HG03575 (cell line): ENCODE results near the gene EFNB2.
A peak's percentile ranks its signal among the peaks of the same experiment; 100 is the strongest.

Experiments
- ATAC-seq: cut with Tn5 transposase; IDR thresholded peaks from one replicate; pipeline ENCODE4 v1.9.1; 2021; ENCODE audit not compliant: unreplicated experiment, insufficient number of reproducible peaks, low FRiP score; ENCODE audit errors: extremely low read depth

Gene EFNB2

GRCh38 chr13:106491463-106491862, 44.0 kb downstream of the EFNB2 start:
- ATAC-seq = no peak

DNA sequence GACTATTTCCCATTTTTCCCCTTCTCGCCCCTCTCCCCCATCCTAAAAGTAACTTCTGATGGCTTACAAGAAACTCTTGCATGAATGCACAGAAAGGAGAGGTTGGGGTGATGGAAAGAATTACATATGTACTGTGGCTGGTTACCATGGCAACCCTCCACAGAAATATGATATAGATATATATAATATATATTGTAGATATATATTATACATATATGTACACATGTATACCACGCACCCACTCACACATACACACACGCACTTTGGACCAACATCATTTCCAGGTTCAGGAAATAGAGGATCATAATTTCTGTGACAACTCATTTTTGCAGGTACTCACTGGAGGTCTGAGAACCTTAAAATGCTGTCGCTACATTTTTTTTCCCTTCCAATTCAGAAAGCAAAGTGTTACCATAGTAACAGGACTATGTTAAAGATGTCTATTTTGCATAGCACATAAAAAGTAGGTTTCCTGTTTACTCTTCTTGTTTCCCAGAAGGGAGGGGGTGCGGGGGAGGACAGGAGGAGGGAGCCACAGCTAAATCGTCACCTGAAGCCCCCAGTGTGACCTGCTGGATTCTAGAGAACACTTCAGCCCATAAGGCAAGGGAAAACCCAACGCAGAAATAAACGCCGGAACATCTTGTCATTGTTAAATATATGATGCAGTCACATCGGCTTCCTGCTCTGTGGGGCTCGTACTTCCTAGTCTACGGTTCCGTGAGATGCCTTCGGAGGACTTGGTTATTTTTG, 44.7 kb downstream of the EFNB2 start:
- no peak for ATAC-seq

DNA sequence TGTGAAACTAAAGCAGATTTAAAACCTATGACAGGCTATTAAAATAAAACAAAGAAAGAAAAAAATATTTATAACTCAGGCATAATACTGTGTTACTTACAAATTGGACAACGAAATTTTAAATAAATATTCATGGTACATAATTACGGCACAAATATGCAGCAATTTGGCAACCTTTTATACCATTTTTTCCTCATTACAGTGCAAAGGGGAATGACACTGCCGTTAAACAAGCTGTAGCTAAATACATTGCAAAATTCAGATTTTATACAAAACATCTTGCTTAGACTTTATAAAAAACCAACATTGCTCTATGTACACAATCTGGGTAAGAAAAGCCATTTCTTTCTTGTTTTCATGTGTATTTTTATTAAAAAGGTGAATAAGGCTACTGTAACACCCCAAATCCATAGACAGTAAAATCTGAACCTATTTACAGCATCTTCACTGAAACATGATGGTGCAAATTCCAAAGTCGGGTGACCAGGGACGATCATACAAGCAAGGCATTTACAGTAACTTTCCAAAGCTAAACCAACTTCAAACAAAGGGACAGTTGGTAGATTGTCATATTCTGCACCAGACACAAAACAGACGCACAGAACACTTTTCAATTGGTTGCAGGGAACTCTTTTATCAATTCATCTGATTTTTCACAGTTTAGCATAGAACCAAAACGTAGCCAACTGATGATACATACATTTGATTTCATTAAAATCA, 45.5 kb downstream of the EFNB2 start:
- ATAC-seq = no peak

DNA sequence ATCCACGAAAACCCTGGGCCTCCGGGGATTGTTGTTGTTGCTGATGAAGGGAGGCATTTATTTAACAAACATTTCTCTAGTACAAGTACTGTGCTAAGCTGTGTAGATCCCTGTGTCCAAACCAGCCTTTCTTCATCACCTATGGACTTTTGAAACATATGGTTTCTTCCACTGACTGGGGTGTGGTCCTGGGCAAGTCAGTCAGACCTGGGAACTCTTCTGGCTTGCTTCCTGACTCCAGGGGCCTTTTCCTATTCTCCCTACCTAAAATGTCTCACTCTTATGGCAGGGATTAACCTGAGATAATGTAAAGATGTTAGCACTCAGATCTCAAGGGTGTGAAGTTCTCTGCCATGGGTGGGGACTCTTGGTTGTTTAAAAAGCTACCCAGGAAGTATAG, 46.8 kb downstream of the EFNB2 start:
- ATAC-seq = no peak

DNA sequence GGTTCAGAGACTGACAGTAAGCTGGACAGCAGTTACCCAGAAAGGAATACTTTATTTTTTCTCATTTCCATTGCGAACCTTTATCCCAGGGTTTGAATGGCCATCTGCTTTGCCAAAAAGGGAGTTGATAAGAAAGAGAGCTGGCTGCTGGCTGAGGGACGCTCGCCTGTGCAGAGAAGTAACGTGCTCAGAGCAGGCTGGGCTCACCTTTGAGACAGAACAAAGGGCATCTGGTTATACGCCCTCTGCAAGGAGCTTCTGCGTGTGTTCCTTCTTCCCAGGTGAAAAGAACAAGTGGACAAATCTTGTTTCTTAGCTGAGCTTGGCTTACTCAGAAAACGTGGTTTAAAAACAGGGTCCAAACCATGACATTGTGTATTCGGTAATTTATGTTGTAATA, 47.4 kb downstream of the EFNB2 start:
- no peak for ATAC-seq

DNA sequence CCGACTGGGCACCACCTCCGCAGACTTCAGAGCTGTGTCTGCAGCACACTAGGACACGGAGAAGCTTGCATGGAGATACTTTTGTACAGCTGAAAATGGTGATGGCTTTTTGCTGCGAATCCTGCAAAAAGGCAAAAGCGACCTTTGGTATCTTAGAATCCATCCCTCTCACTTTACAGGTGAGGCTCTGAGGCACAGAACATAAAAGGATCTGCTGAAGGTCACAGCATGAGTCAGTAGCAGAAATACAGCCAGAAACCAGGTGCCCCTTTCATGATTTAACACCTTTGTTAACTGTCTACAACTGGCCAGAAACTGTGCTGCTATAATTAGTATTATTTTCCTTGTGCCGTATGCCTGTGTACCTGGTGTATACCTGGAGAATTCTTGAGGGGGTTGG, 48.3 kb downstream of the EFNB2 start:
- ATAC-seq = no peak

DNA sequence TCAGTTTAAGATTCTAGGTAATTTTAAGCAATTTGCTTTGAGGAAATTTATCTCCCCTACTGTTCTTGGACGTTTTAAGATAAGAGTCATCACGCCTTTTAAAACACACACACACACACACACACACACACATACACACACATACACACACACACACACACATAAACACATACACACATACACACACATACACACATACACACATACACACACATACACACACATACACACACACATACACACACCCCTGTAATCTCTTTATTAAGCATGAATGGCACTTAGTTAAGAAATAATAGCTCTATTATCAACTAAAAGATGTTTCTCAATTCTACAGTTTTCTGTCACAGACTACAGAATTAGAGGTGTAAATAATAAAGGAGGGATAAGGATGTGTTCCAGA, 49.2 kb downstream of the EFNB2 start:
- ATAC-seq = no peak

DNA sequence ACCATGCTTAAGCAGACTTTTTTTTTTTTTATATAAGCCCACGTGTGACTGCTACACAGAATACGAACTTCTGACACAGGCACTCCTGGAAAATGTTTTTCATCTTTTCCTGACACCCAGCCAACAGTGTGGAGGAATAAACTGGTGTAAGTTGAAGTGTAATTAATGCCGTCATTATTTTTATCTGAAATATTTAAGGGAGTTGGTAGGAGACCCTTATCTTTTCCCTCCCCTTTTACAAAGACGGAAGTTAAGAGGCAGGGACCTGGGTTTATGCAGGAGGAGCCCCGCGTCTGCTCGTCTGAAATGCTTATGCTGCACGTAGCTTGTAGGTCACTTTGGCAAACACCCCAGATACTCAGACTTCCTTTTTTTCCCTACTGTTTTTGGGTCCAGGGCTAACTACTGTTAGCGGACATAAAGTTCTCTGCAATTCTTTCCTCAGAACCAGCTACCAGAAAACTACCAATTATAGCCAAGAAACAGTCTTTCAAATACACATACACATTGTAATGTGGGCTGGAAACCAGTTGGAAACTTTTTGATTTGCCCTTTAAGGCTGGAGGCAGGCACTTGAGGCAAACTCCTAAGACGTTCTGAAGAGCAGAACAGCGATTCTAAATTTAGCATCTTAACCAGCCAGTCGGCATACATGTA, 50.8 kb downstream of the EFNB2 start:
- ATAC-seq = no peak

- ATAC-seq = no peak
These were observed 51.4 kb downstream of the EFNB2 start for GRCh38 chr13:106484084-106484483.

DNA sequence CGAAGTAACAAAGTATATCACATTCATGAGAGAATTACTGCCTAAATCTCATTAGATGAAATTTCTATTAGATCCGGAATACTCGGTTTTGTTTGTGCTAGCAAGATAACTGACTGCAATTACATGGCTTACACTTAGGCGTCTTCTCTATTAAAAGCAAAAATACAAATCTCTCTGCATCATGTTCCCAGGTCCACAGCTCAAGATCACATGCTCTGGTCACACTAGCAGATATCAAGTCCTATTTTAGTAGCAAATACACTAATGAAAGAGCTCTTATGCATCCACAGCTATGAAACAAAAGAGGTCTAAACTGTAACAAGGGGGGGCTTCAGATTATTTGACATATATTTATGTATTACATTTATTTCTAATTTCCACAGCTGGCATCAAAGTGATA, 53.5 kb downstream of the EFNB2 start:
- no peak for ATAC-seq

GRCh38 chr13:106480351-106480910, 55.0 kb downstream of the EFNB2 start:
- no peak for ATAC-seq

DNA sequence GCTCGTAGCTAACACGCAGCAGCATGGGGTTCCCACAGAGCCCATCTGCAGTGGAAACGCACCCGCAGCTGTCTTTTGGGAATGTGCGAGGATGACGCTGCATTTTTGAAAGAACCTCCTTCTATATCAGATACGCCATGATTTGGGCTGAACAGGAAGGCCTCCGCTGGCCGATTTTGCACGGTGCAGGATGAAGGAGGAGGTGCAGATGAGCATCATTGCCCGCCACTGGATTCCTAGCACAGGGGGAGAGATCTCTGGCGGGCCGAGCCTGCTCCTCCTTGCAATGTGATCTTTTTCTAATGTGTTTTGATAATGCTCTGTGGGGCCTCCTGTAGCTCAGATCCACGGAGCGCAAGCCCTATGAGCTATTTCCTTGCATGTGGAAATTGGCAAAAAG, 55.5 kb downstream of the EFNB2 start:
- ATAC-seq = no peak

DNA sequence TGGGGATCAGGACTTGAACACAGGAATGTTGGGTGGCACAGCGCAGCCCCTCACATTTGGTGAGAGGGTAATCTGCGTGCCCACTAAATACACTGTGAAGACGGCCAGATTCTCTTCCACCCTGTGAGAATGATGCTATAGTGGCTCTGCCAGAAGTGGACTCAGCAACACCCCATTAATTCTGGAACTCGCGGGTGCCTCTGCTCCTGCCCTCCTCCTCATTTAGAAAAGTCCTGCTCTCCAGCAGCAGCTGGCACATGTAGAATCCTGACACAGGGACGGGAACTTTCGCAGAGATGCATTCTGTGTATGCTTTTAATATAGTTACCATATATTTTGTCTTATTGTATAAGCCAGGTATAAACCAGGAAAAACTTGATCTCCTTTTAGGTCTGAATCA, 57.3 kb downstream of the EFNB2 start:
- no peak for ATAC-seq

GRCh38 chr13:106477303-106477702, 58.2 kb downstream of the EFNB2 start:
- no peak for ATAC-seq

DNA sequence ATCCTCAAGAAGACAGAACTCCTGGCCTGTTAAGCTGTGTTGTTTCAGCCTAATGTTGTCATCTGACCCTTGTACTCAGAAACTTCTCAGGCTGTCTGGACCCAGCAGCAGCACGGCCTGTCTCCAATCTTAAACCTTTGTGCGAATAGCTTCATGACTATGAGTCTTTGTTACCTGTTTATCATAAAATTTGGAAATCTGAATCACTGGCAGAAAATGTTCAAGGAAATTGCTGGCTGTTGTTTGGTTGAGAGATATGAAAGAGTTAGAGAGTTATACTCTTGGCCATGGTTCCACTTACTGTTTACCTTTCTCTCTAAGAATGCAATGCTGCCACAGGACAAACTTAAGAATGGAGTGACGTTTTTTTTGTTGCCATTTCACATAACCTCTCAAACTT, 59.6 kb downstream of the EFNB2 start:
- ATAC-seq = no peak

GRCh38 chr13:106474912-106475311, 60.5 kb downstream of the EFNB2 start:
- no peak for ATAC-seq

- ATAC-seq = no peak
These were observed 62.3 kb downstream of the EFNB2 start for GRCh38 chr13:106473154-106473553.

DNA sequence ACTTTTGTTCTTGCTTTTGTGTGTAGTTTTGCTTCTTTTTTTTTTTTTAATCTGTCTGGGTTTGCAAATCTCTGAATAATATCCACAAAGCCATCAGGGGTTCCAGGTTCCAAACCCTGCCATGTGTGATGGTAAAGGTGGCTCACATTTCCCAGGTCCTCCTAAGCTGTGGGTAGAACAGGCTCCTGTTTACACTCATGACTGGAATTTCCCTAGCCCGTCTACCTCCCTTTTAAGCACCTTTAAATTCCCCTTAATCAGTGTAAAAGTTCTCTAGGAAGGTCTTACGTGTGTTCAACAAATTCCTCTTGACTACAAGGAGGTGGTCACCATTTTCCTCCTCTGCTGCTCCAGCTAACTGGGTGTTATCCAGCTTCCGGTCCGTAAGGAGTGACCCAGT, 62.8 kb downstream of the EFNB2 start:
- no peak for ATAC-seq

- ATAC-seq = peak; percentile 67
These were observed 63.4 kb downstream of the EFNB2 start for GRCh38 chr13:106471957-106472543.

DNA sequence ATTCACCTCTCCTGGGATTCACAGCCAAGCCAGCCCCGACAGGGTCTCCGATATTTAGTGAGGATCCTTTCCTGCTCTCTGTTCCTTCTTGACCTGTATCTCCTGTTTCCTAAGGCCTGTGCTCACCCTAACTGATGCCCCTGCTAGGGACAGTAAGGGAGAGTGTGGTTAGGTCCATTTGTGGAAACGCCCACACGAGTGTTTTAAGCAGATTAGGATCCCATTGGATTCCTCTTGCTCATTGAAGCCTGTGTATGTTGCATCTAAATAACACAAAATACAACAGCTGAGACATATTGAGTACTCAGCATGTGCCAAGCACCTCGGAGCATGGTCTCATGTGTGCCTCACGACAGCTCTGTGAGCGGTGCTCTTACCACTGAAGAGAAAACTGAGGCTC, 64.9 kb downstream of the EFNB2 start:
- no peak for ATAC-seq
